Measurements from ENCODE around the gene IGSF5.
"Not testable (repeated sequence)": the region's sequence is repeated elsewhere in the genome, so short reads cannot be mapped to it uniquely, and the experiment has no call there.

The IGSF5 gene

GRCh38 chr21:39744883-39745282 lies at the start of gene IGSF5:
Gene IGSF5 (plus strand): TSS chr21:39745183. CDS start chr21:39745510, 327 bp downstream.
- DNase-seq (ENCODE audit: insufficient read length, low spot score); FAIRE-seq: not testable (repeated sequence)

GRCh38 chr21:39696196-39696595 lies 48.8 kb upstream of the IGSF5 start:
- FAIRE-seq (no peak), DNase-seq (ENCODE audit: insufficient read length, low spot score) (no peak)

GRCh38 chr21:39696618-39697017 lies 48.4 kb upstream of the IGSF5 start:
- FAIRE-seq = no peak
- no peak for DNase-seq (ENCODE audit: insufficient read length, low spot score)

- FAIRE-seq = no peak
- DNase-seq (ENCODE audit: insufficient read length, low spot score) = no peak
Measured at GRCh38 chr21:39700318-39700717, 44.7 kb upstream of the IGSF5 start.

GRCh38 chr21:39703578-39703977 lies 41.4 kb upstream of the IGSF5 start:
- DNase-seq (ENCODE audit: insufficient read length, low spot score) = no peak
- FAIRE-seq = no peak

- no peak for DNase-seq (ENCODE audit: insufficient read length, low spot score)
- no peak for FAIRE-seq
Measured at GRCh38 chr21:39705849-39706248, 39.1 kb upstream of the IGSF5 start.

GRCh38 chr21:39707316-39707715 lies 37.7 kb upstream of the IGSF5 start:
- DNase-seq (ENCODE audit: insufficient read length, low spot score) = no peak
- no peak for FAIRE-seq

- FAIRE-seq (no peak), DNase-seq (ENCODE audit: insufficient read length, low spot score) (no peak)
Measured at GRCh38 chr21:39710866-39711265, 34.1 kb upstream of the IGSF5 start.

GRCh38 chr21:39712273-39712672 lies 32.7 kb upstream of the IGSF5 start:
- DNase-seq (ENCODE audit: insufficient read length, low spot score) (no peak), FAIRE-seq (no peak)

- FAIRE-seq (no peak), DNase-seq (ENCODE audit: insufficient read length, low spot score) (no peak)
Measured at GRCh38 chr21:39712976-39713375, 32.0 kb upstream of the IGSF5 start.

- DNase-seq (ENCODE audit: insufficient read length, low spot score) (no peak), FAIRE-seq (no peak)
Measured at GRCh38 chr21:39713905-39714304, 31.1 kb upstream of the IGSF5 start.

GRCh38 chr21:39714331-39714730 lies 30.7 kb upstream of the IGSF5 start:
- DNase-seq (ENCODE audit: insufficient read length, low spot score) (no peak), FAIRE-seq (no peak)

- DNase-seq (ENCODE audit: insufficient read length, low spot score) (no peak), FAIRE-seq (no peak)
Measured at GRCh38 chr21:39715804-39716397, 29.1 kb upstream of the IGSF5 start.

- FAIRE-seq = no peak
Measured at GRCh38 chr21:39720126-39720778, 24.7 kb upstream of the IGSF5 start.

GRCh38 chr21:39721885-39722284 lies 23.1 kb upstream of the IGSF5 start:
- DNase-seq (ENCODE audit: insufficient read length, low spot score) = no peak
- no peak for FAIRE-seq

More at GRCh38 chr21:39720126-39720778, 24.7 kb upstream of the IGSF5 start:
- no peak for DNase-seq (ENCODE audit: insufficient read length, low spot score)

- no peak for FAIRE-seq
- no peak for DNase-seq (ENCODE audit: insufficient read length, low spot score)
Measured at GRCh38 chr21:39724944-39725343, 20.0 kb upstream of the IGSF5 start.

GRCh38 chr21:39726133-39726532 lies 18.9 kb upstream of the IGSF5 start:
- DNase-seq (ENCODE audit: insufficient read length, low spot score) (no peak), FAIRE-seq (no peak)

- DNase-seq (ENCODE audit: insufficient read length, low spot score) = no peak
- no peak for FAIRE-seq
Measured at GRCh38 chr21:39727401-39728120, 17.4 kb upstream of the IGSF5 start.

- no peak for FAIRE-seq
- no peak for DNase-seq (ENCODE audit: insufficient read length, low spot score)
Measured at GRCh38 chr21:39728341-39728740, 16.6 kb upstream of the IGSF5 start.

GRCh38 chr21:39730418-39731157 lies 14.4 kb upstream of the IGSF5 start:
- DNase-seq (ENCODE audit: insufficient read length, low spot score) = no peak
- no peak for FAIRE-seq

- FAIRE-seq (no peak), DNase-seq (ENCODE audit: insufficient read length, low spot score) (no peak)
Measured at GRCh38 chr21:39736716-39737115, 8.3 kb upstream of the IGSF5 start.
